Right cardiac atrium (tissue), 5 donors: ENCODE data around the gene EXOC4. TPM values are rescaled to one million over a fixed set of nuclear protein-coding genes. Genes with fewer than 3 reads are reported as not detected.

ENCODE experiments used
- ATAC-seq, 2 donors: fragments of 200-7000 bp; cut with Tn5 transposase; one replicate each; pipeline versions ENCODE4 v1.8.0 to v1.9.1; 2020; ENCODE audit warnings: moderate library complexity in 2 of 2, mild to moderate bottlenecking in 1 of 2
- DNase-seq, 3 donors: peaks; one replicate each; pipeline ENCODE4 v3.0.0-alpha.2; 2020
- H3K27ac ChIP-seq: one replicate; pipeline ENCODE4 v1.5.1; 2013; ENCODE audit warnings: mild to moderate bottlenecking, low read length, control low read depth, moderate library complexity
- H3K27me3 ChIP-seq: one replicate; pipeline ENCODE4 v1.6.1; 2013; ENCODE audit not compliant: control insufficient read depth, insufficient read depth
- H3K4me1 ChIP-seq: one replicate; pipeline ENCODE4 v1.6.1; 2013; ENCODE audit warnings: low read length; ENCODE audit not compliant: control insufficient read depth, insufficient read depth
- H3K4me3 ChIP-seq: one replicate; pipeline ENCODE4 v1.5.1; 2013; ENCODE audit warnings: low read length, control low read depth
- H3K9me3 ChIP-seq: one replicate; pipeline ENCODE4 v1.6.1; 2013; ENCODE audit warnings: low read length; ENCODE audit not compliant: control insufficient read depth
- WGBS: extraction: QIAGEN DNeasy Blood & Tissue Kit; methylation state at CpG from one replicate; pipeline ENCODE4 v1.1.7; 2013; 5-methylcytosine and 5-hydroxymethylcytosine counted together
- intact Hi-C, 4 donors: fragments of 100-400 bp; cut with DNase I; formaldehyde crosslinking; loops; one replicate each; pipeline versions ENCODE4 v1.11.0 to v1.14.0; 2022 to 2023
- microRNA-seq, 2 donors: library from miRNA; unstranded; fragments of <30 nt; microRNA quantifications; one replicate each; pipeline ENCODE4 v1.2.0, GENCODE V29; 2020 to 2021
- polyA plus RNA-seq: library from polyadenylated mRNA; stranded (reverse); fragments of 200-250 nt; gene quantifications from one replicate; pipeline ENCODE4 v1.2.3, GENCODE V29; 2013
- total RNA-seq, 4 donors: library from RNA; stranded (reverse); fragmentation: NEBNext Ultra II Directional; extraction: Animal tissue kit (Norgen Biotek cat#: 25700); gene quantifications; one replicate each; pipeline ENCODE4 v1.2.1, GENCODE V29; 2021
- donor health status: healthy with polysubstance abuse.
- donor health status: DM: no; HTN: yes; CAD: no.
- donor health status: DM: no; HTN: no; CAD: no.
- donor health status: DM: no; HTN: yes; CAD: no; lungs with severe emphysema.
- donor health status: DM: yes; HTN: yes; CAD: no.

EXOC4 gene
- total and polyA plus RNA-seq, 5 donors = 11.9 to 45.9 (median 39.7) TPM

GRCh38 chr7:134105841-134106240 lies 853.0 kb downstream of the EXOC4 start:
- WGBS = 84% methylated on average over 5 of the region's 5 CpGs
- Histone ChIP-seq H3K4me1 (no peaks in the 10 kb centered on the region), H3K27ac (no peak overlapping the region), H3K27me3 (no peaks in the 10 kb centered on the region), H3K9me3 (no peaks in the 10 kb centered on the region), H3K4me3 (no peak overlapping the region)
- intact Hi-C loops = no loop called here
- no peak for ATAC-seq
- no peak for DNase-seq

GRCh38 chr7:134108802-134109201 lies 855.9 kb downstream of the EXOC4 start:
- 48% methylated on average over 2 of the region's 2 CpGs for WGBS
- intact Hi-C loops = no loop called here

GRCh38 chr7:134113655-134114054 lies 860.8 kb downstream of the EXOC4 start:
- Histone ChIP-seq H3K9me3 (no peaks in the 10 kb centered on the region), H3K27me3 (no peaks in the 10 kb centered on the region), H3K27ac (no peak overlapping the region), H3K4me3 (no peak overlapping the region), H3K4me1 (no peaks in the 10 kb centered on the region)
- ATAC-seq = no peak
- intact Hi-C loops = no loop called here
- no peak for DNase-seq

More at GRCh38 chr7:134108802-134109201, 855.9 kb downstream of the EXOC4 start:
- Histone ChIP-seq H3K27ac (no peak overlapping the region), H3K9me3 (no peaks in the 10 kb centered on the region), H3K4me1 (no peaks in the 10 kb centered on the region), H3K4me3 (no peak overlapping the region), H3K27me3 (no peaks in the 10 kb centered on the region)
- DNase-seq (no peak), ATAC-seq (no peak)

GRCh38 chr7:134114992-134115391 lies 862.1 kb downstream of the EXOC4 start:
- no peaks in the 10 kb centered on the region for H3K4me1 ChIP-seq
- H3K4me3 ChIP-seq = no peak overlapping the region
- no peak overlapping the region for H3K27ac ChIP-seq
- 73% methylated on average over 4 of the region's 4 CpGs for WGBS
- H3K9me3 ChIP-seq = no peaks in the 10 kb centered on the region
- DNase-seq (no peak), ATAC-seq (no peak)
- no peaks in the 10 kb centered on the region for H3K27me3 ChIP-seq
- intact Hi-C loops = no loop called here

Small RNA genes lying within 50 kb of the gene (microRNA-seq; reads per million reads assigned to microRNA genes)
- gene MIR6133 = 0 reads per million in 2 donors

Other genes starting within 250 kb of the EXOC4 start
- gene CHCHD3, start 171.0 kb upstream of the EXOC4 start, total RNA-seq = 100 to 1,000 TPM; 120 to 150 (median 141) TPM
- 120 TPM for gene CHCHD3, start 171.0 kb upstream of the EXOC4 start, polyA plus RNA-seq